ENCODE measurements around the gene SMPD3.

DNA sequence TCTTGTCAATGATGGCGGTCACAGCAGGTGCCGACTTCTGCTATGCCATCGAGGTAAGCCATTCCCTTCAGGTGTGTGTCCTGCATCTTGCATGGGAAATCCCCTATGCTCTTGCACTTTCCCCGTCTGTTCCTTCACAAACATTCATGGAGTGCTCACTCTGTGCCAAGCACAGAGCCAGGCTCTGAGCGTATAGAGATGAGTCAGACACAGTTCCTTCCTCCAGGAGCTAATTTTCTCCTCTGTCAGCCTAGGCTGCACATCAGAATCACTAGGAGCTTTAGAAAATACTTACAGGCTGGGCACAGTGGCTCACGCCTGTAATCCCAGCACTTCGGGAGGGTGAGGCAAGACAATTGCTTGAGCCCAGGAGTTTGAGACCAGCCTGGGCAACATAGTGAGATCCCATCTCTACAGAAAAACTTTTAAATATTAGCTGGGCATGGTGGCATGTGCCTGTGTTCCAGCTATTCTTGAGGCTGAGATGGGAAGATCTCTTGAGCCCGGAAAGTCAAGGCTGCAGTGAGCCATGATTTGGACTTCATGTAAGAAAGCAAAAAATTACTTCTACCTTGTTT is 123.4 kb downstream of the SMPD3 start:
- TF ChIP-seq, protein P1, sequence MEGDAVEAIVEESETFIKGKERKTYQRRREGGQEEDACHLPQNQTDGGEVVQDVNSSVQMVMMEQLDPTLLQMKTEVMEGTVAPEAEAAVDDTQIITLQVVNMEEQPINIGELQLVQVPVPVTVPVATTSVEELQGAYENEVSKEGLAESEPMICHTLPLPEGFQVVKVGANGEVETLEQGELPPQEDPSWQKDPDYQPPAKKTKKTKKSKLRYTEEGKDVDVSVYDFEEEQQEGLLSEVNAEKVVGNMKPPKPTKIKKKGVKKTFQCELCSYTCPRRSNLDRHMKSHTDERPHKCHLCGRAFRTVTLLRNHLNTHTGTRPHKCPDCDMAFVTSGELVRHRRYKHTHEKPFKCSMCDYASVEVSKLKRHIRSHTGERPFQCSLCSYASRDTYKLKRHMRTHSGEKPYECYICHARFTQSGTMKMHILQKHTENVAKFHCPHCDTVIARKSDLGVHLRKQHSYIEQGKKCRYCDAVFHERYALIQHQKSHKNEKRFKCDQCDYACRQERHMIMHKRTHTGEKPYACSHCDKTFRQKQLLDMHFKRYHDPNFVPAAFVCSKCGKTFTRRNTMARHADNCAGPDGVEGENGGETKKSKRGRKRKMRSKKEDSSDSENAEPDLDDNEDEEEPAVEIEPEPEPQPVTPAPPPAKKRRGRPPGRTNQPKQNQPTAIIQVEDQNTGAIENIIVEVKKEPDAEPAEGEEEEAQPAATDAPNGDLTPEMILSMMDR (IDR thresholded peaks at IDR 0.05): no peak
- no peak for TF ChIP-seq POLR2AphosphoS5 (IDR thresholded peaks at IDR 0.05; ENCODE audit: low read depth, low read length)
